ENCODE results near the gene AKT1S1.

Gene AKT1S1

DNA sequence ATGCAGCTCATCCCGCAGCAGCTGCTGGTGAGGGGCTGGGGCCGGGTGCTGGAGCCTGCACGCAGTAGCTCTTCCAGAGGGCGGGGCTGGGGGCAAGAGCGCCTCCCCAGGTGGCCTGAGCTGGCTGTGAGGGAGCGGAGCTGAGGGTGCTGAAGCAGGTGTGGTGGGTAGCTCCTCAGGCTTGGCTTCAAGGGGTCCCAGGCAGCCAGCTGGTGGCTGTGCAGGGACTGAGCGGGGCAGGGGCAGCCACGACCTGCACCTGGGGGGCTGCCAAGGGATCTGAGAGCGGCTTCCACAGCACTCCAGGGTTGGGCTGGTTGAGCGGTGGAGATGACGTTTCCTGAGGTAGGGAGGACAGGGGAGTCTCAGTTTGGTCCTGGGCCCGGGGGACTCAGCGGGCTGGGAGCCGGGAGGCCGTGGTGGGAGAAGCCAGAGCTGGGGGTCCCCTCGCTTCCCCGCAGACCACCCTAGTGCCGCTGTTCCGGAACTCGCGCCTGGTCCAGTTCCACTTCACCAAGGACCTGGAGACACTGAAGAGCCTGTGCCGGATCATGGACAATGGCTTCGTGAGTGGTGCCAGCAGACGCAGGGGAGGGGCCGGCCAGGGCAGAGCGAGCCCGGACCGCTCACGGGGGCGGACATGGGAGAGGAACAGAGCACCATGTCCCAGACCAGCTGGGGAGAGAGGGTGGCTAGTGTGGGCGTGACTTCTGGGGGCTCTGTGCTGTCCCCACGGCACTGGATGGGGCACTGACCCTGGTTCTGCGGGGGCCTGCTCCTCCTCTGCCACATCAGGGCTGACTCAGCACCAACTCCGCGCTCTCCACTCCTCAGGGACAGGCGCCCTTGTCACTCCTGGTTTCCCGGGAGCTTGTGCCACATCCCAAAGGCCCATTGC lies 18.8 kb downstream of the AKT1S1 start:
- no peak overlapping the region for H3K27ac ChIP-seq
- no peaks in the 10 kb centered on the region for H3K4me1 ChIP-seq

GRCh38 chr19:49857838-49858087 lies 19.4 kb downstream of the AKT1S1 start:
- Histone ChIP-seq H3K79me2 (peaks cover under 1% of the 10 kb centered on the region), H3K27me3 (ENCODE audit: control insufficient read depth, insufficient read depth, low read length) (no peaks in the 10 kb centered on the region), H2AFZ (no peak overlapping the region), H3K4me1 (no peaks in the 10 kb centered on the region), H3K27ac (no peak overlapping the region), H3K4me3 (ENCODE audit: low read depth, low read length) (no peak overlapping the region), H3K36me3 (ENCODE audit: control insufficient read depth, insufficient read depth, low read length) (no peaks in the 10 kb centered on the region), H3K9ac (no peak overlapping the region), H3K9me3 (ENCODE audit: control insufficient read depth, low read length) (no peaks in the 10 kb centered on the region), H3K4me2 (ENCODE audit: low read length) (no peak overlapping the region)
- TF ChIP-seq CTCF (IDR thresholded peaks at IDR 0.05) = no peak

More for the DNA sequence above, 18.8 kb downstream of the AKT1S1 start:
- Histone ChIP-seq H3K4me3 (ENCODE audit: low read depth, low read length) (no peak overlapping the region), H3K9ac (no peak overlapping the region), H3K9me3 (ENCODE audit: control insufficient read depth, low read length) (no peaks in the 10 kb centered on the region), H3K27me3 (ENCODE audit: control insufficient read depth, insufficient read depth, low read length) (no peaks in the 10 kb centered on the region), H3K79me2 (no peaks in the 10 kb centered on the region), H3K4me2 (ENCODE audit: low read length) (no peak overlapping the region), H2AFZ (no peak overlapping the region), H3K36me3 (ENCODE audit: control insufficient read depth, insufficient read depth, low read length) (no peaks in the 10 kb centered on the region)
- TF ChIP-seq CTCF (IDR thresholded peaks at IDR 0.05) = no peak

DNA sequence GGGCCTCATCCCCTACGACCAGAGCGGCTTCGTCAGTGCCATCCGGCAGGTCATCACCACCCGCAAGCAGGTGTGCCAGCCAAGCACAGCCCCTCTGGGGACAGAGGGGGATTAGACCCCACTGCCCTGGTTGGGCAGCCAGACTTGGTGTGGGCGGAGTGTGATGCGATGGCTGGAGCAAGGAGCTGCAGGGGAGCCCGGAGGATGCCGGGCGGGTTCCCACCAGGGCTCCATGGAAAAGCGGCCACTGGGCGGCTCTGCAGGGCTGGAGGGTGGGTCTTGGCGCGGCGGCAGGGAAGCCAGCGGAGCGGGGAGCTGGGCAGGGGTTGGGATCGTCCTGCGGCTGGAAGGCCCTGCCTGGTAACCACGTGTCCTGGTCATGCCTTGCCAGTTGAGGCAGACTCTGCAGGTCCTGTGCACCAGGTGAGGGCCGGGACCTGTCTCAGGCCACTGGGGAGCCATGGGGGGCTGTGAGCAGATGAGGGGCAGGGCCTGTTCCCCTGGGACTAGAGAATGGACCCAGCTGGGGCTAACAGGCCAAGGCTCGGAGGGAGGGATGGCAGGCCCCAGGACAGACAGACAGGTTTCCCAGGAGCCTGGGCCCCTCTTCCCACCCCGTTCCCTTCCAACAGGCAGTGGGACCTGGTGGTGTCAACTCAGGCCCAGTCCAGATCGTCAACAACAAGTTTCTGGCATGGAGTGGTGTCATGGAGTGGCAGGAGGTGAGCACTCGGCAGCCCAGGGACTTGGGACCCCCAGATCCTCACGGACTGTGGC lies 19.9 kb downstream of the AKT1S1 start:
- Histone ChIP-seq H2AFZ (no peak overlapping the region), H3K4me3 (ENCODE audit: low read depth, low read length) (no peak overlapping the region), H3K9ac (no peak overlapping the region), H3K27ac (no peak overlapping the region), H3K4me2 (ENCODE audit: low read length) (no peak overlapping the region), H3K36me3 (ENCODE audit: control insufficient read depth, insufficient read depth, low read length) (no peaks in the 10 kb centered on the region), H3K9me3 (ENCODE audit: control insufficient read depth, low read length) (no peaks in the 10 kb centered on the region), H3K4me1 (peaks cover under 1% of the 10 kb centered on the region), H3K79me2 (peaks cover 5% of the 10 kb centered on the region), H3K27me3 (ENCODE audit: control insufficient read depth, insufficient read depth, low read length) (no peaks in the 10 kb centered on the region)
- TF ChIP-seq CTCF (IDR thresholded peaks at IDR 0.05) = no peak

DNA sequence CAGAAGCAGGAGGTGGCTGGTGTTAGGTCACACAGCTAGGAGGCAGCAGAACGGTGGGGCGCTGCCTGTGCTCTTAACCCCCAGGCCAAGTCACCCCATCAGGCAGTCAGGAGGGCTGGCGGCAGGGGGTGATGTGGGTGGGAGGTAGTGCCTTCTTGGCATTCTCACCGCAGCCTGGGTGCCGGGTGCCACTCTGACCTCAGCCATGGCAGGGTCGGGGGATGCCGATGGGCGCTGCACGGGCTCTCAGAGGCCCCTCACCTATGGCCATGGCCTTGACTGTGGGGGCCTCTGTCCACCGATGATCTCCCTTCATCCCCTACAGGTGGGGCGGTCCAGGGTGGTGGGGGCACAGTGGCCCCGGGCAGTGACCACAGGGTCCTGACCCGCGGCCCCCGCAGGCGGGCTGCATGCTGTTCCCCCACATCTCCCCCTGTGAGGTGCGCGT lies 20.6 kb downstream of the AKT1S1 start:
- H2AFZ ChIP-seq = no peak overlapping the region
- peaks cover 10% of the 10 kb centered on the region for H3K79me2 ChIP-seq
- H3K9ac ChIP-seq = no peak overlapping the region
- TF ChIP-seq CTCF (IDR thresholded peaks at IDR 0.05) = no peak
- no peak overlapping the region for H3K27ac ChIP-seq
- no peak overlapping the region for H3K4me3 ChIP-seq (ENCODE audit: low read depth, low read length)
- H3K36me3 ChIP-seq (ENCODE audit: control insufficient read depth, insufficient read depth, low read length) = no peaks in the 10 kb centered on the region
- no peak overlapping the region for H3K4me2 ChIP-seq (ENCODE audit: low read length)
- no peaks in the 10 kb centered on the region for H3K9me3 ChIP-seq (ENCODE audit: control insufficient read depth, low read length)
- no peaks in the 10 kb centered on the region for H3K27me3 ChIP-seq (ENCODE audit: control insufficient read depth, insufficient read depth, low read length)
- H3K4me1 ChIP-seq = peaks cover 4% of the 10 kb centered on the region
